ENCODE data around the gene PLCH1.

DNA sequence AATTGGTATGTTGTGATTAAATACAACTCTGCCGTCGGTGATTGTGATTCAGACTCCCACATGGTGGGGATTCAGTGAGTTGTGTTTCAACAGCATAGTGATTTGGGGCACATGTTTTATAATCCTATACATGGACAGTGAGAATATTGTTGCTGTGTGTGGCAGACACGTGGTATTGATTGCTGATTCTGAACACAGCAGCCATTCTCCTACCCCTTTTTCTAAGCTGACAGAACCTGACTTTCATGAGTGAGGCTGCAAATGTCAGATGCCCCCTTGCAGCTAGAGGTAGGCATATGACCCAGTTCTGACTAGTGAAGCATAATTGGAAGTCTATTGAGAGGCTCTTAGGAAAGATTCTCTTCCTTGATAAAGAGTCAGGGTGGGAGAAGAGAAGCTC is 296.3 kb downstream of the PLCH1 start:
- TF ChIP-seq, protein P1, sequence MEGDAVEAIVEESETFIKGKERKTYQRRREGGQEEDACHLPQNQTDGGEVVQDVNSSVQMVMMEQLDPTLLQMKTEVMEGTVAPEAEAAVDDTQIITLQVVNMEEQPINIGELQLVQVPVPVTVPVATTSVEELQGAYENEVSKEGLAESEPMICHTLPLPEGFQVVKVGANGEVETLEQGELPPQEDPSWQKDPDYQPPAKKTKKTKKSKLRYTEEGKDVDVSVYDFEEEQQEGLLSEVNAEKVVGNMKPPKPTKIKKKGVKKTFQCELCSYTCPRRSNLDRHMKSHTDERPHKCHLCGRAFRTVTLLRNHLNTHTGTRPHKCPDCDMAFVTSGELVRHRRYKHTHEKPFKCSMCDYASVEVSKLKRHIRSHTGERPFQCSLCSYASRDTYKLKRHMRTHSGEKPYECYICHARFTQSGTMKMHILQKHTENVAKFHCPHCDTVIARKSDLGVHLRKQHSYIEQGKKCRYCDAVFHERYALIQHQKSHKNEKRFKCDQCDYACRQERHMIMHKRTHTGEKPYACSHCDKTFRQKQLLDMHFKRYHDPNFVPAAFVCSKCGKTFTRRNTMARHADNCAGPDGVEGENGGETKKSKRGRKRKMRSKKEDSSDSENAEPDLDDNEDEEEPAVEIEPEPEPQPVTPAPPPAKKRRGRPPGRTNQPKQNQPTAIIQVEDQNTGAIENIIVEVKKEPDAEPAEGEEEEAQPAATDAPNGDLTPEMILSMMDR (IDR thresholded peaks at IDR 0.05) = no peak
- no peak for TF ChIP-seq POLR2A (IDR thresholded peaks at IDR 0.05)

All from tibial nerve (tissue), 3 donors.